ENCODE measurements around the gene CRADD.
"Not testable (repeated sequence)": the region's sequence is repeated elsewhere in the genome, so short reads cannot be mapped to it uniquely, and the experiment has no call there.

The CRADD gene

GRCh38 chr12:93706824-93707223 lies 29.6 kb downstream of the CRADD start:
- no peak for DNase-seq (ENCODE audit: low spot score)

- no peak for DNase-seq (ENCODE audit: low spot score)
Measured at GRCh38 chr12:93707836-93708235, 30.7 kb downstream of the CRADD start.

GRCh38 chr12:93708952-93709351 lies 31.8 kb downstream of the CRADD start:
- no peak for DNase-seq (ENCODE audit: low spot score)

- no peak for DNase-seq (ENCODE audit: low spot score)
Measured at GRCh38 chr12:93709386-93709785, 32.2 kb downstream of the CRADD start.

- DNase-seq (ENCODE audit: low spot score), result no peak
Measured at GRCh38 chr12:93710574-93710926, 33.4 kb downstream of the CRADD start.

GRCh38 chr12:93711502-93711901 lies 34.3 kb downstream of the CRADD start:
- not testable (repeated sequence) for DNase-seq (ENCODE audit: low spot score)

- no peak for DNase-seq (ENCODE audit: low spot score)
Measured at GRCh38 chr12:93712200-93712599, 35.0 kb downstream of the CRADD start.

GRCh38 chr12:93713060-93713459 lies 35.9 kb downstream of the CRADD start:
- DNase-seq (ENCODE audit: low spot score), result no peak

- DNase-seq (ENCODE audit: low spot score), result no peak
Measured at GRCh38 chr12:93713800-93714199, 36.6 kb downstream of the CRADD start.

- DNase-seq (ENCODE audit: low spot score), result no peak
Measured at GRCh38 chr12:93714382-93714781, 37.2 kb downstream of the CRADD start.

- DNase-seq (ENCODE audit: low spot score), result no peak
Measured at GRCh38 chr12:93719710-93720109, 42.5 kb downstream of the CRADD start.

GRCh38 chr12:93720559-93720958 lies 43.4 kb downstream of the CRADD start:
- DNase-seq (ENCODE audit: low spot score), result no peak

GRCh38 chr12:93722179-93722578 lies 45.0 kb downstream of the CRADD start:
- DNase-seq (ENCODE audit: low spot score), result no peak

- no peak for DNase-seq (ENCODE audit: low spot score)
Measured at GRCh38 chr12:93722835-93723567, 45.8 kb downstream of the CRADD start.

GRCh38 chr12:93723568-93723930 lies 46.4 kb downstream of the CRADD start:
- DNase-seq (ENCODE audit: low spot score), result no peak

GRCh38 chr12:93725531-93725930 lies 48.4 kb downstream of the CRADD start:
- no peak for DNase-seq (ENCODE audit: low spot score)

GRCh38 chr12:93727195-93727811 lies 50.1 kb downstream of the CRADD start:
- no peak for DNase-seq (ENCODE audit: low spot score)

- no peak for DNase-seq (ENCODE audit: low spot score)
Measured at GRCh38 chr12:93727911-93728310, 50.7 kb downstream of the CRADD start.

- DNase-seq (ENCODE audit: low spot score), result no peak
Measured at GRCh38 chr12:93729934-93730333, 52.8 kb downstream of the CRADD start.

- DNase-seq (ENCODE audit: low spot score), result peak; percentile 28
Measured at GRCh38 chr12:93733358-93733757, 56.2 kb downstream of the CRADD start.

- DNase-seq (ENCODE audit: low spot score), result no peak
Measured at GRCh38 chr12:93733928-93734327, 56.8 kb downstream of the CRADD start.

- DNase-seq (ENCODE audit: low spot score), result no peak
Measured at GRCh38 chr12:93734784-93735183, 57.6 kb downstream of the CRADD start.

- DNase-seq (ENCODE audit: low spot score), result no peak
Measured at GRCh38 chr12:93736640-93737178, 59.5 kb downstream of the CRADD start.
